OCI-M2 (cell line): Measurements from ENCODE around the gene SPAG7.
A peak's percentile ranks its signal among the peaks of the same experiment; 100 is the strongest.

Experiments
- DNase-seq: peaks from one replicate; lab custom pipeline; 2025; ENCODE audit not compliant: unreplicated experiment; lab: John Stamatoyannopoulos, UW

Gene SPAG7

DNA sequence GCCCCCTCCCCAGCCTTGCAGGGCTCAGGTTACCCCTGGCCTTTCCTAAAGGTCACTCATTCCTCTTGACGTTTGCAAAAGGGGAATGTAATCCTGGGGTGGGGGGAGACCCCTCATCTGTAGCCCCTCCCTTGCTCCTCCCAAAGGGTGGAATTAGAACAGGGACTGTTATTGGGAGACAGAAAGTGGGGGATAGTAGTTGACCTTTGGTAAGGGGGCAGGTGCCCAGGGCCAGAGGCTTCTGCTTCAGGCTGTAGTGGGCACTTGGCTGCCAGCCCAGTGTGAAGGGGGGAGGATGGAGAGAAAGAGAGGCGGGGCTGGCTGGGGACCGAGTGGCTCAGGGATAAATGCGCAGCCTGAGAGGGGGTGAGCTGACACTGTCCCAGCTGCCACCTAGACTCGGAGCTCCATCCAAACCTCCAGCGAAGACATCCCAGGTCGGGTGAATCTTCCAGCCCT is 16.8 kb downstream of the SPAG7 start, which contains the start of gene ENO3:
TSS of gene ENO3 (plus strand) at position 374 of the 459 bp plus-strand sequence. CDS start 711 bp downstream, outside the sequence.
- no peak for DNase-seq

DNA sequence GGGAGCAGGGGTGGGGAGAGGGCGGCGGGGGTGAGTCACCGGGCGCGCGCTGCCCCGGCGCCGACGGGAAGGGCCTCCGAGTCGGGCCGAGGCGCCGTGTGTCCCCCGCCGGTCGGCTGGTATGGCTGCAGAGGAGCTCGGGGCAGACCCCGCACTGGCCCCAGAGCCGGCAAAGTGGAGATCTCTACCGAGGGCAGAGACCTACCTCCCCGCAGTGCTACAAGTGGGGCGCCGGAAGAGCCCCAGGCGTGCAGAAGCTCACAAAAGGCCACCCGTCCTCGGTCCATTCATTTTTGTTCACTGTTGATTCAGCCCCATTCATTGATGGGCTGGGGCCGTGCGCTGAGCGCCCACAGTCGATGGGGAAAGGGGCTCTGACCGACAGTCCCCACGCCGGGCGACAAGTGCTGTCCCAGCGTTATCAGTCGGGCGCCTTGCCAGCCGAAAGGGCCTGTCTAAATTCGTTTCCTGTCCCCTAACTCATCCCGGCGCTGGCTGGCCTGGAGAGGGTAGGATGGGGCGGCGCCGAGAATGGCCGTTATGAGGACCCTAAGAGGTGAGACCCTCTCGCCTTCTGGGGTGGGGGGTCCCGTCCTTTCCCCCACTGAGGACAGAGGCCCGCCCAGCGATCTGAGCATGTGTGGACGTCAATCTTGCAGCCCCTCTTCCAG is 17.4 kb downstream of the SPAG7 start:
- no peak for DNase-seq

DNA sequence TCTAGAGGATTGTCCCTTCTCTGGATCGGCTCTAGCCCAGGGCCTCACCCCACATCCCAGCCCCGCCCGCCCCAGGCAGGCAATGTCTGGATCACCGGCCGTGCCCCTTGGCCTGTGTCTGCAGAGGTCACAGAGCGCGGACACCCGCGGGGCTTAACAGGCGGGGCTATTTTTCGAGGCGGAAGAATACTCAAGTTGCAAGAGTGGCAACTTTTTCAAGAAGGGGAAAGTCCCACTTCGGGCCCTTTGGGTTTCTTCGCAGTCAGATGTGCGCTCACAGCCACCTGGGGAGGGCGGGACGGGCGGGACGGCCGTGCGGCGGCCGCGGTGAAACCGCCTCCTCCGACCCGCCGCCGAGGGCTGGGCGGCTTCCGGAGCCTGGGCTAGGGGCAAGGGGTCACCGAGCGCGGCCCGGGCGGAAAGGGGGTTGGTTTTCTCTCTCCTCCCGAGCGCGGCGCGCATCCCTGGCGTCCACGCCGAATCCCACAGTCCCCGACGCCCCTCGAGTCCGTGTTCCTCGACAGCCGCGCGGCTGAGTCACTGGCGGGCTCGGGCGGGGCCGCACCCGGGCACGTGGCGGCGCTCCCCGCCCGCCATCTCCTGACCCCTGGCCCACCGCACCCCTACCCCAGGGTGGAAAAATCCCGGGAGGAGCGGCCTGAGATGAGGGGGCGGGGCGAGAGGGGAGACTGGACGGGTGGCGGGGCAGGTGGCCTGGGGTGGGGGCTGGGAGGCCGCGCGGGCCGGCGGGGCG is 18.1 kb downstream of the SPAG7 start:
- no peak for DNase-seq

DNA sequence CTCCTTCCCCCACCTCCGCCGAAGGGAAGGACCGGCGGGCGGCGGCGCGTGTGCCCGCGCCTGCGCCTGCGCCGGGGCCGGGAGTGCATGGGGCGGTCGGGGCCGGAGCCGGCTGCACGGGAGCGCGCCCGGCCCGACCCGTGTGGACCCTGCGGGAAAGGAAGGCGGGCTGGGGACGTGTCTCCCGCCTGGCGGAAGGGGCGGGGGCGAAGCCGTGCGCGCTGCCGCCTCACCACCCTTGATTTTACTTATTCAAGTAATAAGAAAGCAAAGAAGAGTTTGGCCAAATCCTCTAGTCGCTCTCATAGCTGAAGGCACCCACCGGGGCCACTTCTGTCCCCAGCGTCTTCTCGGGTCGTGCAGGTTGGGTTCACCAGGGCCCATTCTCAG is 18.7 kb downstream of the SPAG7 start:
- DNase-seq = no peak

DNA sequence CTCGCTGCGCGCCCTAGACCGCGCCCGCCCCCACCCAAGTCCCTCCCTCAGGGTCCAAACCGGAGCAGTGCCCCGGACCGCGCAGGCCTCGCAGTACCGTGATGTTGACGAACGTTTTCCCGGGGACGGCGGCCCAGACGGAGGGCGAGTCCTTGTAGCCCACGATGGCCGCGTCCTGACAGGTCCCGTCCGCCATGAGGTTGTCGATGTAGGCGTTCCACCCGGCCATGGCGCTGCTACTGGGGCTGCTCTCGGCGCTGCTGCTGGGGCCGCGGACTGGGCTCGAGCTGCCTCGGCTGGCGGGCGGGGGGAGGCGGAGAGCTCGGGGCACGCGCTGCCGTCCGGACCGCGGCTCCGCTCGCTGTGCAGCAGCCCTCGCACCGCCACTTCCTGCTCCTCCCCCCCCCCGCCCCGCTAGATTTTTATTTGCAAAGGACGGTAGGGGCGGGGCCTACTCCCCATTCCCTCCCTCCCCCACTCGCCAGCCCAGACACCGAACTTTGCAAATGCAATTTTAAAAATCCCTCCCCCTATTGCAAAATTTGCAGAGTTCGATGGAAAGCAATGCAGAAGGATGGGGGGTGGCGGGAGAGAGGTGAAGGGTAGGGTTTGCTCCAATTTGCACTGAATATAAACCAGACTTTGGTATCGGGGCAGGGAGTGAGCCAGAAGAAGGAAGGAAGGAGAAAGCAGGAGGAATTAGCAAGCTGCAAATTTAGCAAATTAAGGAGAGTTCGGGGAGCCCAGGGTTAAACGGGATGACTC is 19.3 kb downstream of the SPAG7 start, which contains the start of gene PFN1:
TSS of gene PFN1 (minus strand) at position 365 of the 765 bp plus-strand sequence. CDS start at position 229, 136 bp downstream.
- DNase-seq = no peak

DNA sequence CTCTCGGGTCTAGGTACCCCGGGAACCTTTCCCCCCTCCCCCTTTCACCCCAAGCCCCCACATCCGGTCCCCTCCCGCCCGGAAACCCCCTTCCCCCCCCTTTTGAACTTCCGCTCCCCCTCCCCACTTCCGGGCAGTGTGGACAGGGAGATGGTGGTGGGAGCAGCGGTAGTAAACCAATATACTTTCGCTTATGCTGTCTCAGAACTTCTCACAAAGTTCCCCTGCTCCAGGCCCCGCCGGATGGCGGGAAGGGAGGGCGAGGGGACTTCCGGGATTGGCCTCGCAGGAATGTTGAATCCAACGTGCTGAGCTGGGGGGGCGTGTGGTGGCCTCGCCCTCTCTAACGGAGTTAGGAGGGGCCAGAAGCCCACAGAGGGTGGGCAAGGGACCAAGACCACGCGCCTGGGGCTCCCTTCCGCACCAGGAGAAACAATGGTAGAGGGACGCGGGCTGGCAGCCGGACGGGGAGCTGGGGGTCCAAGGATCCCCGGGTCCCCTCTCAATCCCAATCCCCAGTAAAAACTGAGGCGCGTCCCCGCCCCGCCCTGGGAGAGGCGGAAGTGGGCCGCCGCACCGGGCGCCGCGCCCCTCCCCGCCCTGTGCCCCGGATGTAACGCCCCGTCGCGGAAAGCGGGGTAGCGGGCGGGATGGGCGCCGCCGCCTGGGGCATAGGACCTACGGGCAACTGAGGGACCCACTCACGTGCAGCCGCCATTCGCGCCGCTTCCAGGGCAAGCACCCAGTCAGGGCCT is 20.0 kb downstream of the SPAG7 start:
- DNase-seq = no peak

DNA sequence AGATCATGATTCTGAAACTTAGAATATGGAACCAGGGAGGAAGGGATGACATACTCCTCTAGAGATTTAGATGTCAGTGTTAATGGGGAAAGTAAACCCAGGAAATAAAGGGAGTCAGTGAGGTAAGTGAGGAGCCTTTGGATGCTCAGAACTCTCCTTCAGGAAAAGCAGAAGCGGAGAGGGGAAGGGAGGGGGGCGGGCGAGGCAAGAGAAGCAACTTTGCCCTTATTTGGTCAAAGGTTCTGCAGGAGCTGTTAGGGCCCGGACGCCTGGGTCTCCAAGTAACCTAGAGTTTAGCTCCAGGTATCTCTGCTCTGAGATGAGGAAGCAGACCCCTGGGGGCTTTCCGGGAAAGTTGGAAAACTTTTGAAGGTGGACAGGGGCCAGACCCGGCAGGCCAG is 20.6 kb downstream of the SPAG7 start:
- DNase-seq = no peak

DNA sequence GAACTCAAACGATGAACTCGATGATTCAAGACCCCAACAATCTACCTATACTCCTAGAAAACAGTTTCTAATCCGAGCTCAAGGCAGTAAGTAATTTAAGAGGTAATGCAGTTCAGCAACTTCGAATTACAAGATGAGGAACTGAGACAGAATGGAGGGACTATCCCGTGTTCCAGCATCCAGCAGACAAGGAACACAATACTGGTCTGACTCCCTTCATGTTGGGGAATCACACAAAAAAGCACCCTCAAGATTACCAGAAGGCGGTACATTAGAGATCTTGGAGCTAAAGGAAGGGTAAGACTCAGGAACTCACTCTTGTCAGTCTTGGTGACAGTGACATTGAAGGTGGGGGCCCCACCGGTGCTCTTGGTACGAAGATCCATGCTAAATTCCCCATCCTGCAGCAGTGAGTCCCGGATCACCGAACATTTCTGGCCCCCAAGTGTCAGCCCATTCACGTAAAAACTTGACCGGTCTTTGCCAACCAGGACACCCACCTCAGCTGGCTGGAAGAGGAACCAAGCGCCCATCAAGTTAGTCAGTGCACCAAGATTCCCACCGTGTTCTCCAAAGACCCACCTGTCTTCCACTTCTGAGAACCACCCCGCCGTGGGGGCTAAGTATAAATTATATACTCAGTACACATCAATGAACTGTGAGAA is 21.2 kb downstream of the SPAG7 start:
- DNase-seq = no peak

DNA sequence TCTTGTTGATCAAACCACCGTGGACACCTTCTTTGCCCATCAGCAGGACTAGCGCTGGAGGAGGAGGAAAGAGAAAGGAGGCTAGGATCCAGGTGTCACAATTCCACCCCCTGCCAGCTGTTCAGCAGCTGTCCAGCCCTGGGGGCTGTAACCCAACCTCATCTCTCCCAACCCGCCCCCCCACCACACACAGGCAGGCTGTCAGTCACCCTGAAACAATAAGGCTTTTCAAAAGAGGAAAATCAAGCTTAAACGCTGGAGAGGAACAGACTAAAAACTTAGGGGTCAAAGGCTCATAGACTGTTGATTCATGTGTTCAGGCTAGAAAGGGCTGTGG is 21.7 kb downstream of the SPAG7 start:
- no peak for DNase-seq

DNA sequence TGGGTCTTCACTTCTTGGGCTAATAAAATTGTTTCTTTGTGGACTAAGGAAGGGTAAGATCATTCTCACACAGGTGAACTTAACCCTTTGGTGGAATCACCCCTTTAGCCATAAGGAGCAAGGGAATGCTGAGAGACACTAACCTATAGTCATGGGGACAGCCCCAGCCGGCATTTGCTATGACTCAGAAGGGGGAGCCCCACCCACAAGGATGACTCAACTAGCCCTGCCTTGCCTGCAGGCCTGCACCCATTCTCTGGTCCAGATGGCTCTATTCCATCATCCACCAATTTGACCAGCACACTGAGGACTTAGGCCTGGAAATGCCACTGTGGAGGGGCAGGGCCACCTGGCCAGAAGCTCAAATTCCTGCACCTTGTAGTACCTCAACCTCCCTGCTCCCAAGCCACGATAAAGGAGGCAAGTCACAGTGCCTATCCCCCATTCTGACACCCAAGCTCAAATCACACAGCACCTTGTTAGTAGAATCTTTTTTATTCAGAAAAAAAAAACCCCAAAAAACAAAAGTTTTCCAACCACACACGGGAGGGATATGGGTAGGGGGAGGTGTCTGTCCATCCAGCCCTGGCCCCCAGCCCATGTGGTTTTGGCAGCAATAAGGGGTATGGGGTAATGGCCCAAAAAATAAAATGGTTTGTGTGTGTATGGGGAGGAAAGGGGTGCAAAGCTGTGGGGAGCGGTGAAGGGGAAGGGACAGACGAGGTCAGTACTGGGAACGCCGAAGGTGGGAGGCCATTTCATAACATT is 22.3 kb downstream of the SPAG7 start:
- no peak for DNase-seq

DNA sequence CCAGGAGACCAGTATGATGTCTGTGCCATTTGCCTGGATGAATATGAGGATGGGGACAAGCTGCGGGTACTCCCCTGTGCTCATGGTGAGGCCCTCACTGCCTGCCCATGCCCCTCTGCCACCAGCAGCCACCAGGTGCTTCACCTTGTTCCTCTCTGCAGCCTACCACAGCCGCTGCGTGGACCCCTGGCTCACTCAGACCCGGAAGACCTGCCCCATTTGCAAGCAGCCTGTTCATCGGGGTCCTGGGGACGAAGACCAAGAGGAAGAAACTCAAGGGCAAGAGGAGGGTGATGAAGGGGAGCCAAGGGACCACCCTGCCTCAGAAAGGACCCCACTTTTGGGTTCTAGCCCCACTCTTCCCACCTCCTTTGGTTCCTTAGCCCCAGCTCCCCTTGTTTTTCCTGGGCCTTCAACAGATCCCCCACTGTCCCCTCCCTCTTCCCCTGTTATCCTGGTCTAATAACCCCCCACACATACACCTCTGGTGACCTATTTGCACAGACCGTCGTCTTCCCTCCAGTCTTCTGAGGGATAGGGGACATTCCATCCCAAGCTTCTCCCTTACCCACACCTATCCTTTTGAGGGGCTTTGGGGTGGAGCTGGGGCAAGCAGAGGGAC is 23.0 kb downstream of the SPAG7 start:
- DNase-seq = no peak

DNA sequence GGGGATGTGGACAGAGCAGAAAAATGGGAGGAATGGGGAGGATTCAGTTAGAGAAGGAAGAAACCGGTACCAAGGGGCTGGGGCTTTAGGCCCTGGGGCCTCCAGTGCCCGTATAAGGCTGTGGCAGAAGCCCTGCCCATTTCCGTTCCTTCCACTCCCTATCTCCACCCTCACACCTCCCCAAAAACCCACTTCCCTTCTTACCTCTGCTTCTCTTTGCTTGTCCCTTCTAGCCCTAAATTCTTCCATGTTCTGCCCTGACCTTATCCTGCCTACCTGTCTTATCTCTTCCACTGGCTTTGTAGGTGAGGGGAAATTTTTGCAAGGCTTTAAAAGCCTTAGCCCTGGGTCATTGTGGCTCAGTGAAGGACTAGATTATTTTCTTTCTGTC is 23.5 kb downstream of the SPAG7 start:
- DNase-seq = no peak

DNA sequence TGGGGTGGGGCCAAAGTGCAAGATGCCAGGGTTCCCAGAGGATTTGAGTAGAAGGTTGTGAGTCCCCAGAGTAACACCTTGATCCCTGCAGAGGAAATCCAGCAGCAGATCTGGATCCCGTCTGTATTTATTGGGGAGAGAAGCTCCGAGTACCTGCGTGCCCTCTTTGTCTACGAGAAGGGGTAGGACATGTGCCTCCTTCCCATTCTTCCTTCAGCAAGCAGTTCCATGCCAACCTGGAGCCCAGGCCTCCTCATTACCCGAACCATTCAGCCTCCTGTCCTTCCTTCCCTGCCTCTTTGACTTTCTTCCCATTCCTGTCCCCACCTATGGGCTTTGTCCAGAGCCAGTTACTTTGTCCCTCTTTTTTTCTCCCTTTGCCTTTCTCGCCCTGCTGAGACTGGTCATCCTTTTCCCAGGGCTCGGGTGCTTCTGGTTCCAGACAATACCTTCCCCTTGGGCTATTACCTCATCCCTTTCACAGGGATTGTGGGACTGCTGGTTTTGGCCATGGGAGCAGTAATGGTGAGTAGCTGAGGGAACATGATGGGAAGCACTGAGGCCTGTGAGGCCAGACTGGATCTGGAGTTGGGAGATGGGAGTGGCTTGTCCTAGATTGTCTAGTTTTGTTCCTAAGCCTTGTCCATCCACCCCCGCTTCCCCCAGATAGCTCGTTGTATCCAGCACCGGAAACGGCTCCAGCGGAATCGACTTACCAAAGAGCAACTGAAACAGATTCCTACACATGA is 24.7 kb downstream of the SPAG7 start:
- no peak for DNase-seq

DNA sequence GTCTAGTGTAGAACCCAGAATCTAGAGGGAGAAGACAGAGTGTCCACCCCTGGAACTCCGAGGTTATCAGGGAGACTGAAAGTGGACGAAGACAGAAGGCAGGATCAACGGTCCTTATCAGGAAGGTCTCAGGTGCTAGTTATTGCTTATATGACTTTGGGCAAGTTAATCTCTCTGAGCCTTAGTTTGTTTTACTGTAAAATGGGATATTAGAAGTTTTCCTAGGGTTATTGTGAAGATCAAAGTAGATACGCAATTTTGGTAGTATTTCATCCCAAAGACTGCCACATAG is 26.4 kb downstream of the SPAG7 start:
- DNase-seq = no peak

DNA sequence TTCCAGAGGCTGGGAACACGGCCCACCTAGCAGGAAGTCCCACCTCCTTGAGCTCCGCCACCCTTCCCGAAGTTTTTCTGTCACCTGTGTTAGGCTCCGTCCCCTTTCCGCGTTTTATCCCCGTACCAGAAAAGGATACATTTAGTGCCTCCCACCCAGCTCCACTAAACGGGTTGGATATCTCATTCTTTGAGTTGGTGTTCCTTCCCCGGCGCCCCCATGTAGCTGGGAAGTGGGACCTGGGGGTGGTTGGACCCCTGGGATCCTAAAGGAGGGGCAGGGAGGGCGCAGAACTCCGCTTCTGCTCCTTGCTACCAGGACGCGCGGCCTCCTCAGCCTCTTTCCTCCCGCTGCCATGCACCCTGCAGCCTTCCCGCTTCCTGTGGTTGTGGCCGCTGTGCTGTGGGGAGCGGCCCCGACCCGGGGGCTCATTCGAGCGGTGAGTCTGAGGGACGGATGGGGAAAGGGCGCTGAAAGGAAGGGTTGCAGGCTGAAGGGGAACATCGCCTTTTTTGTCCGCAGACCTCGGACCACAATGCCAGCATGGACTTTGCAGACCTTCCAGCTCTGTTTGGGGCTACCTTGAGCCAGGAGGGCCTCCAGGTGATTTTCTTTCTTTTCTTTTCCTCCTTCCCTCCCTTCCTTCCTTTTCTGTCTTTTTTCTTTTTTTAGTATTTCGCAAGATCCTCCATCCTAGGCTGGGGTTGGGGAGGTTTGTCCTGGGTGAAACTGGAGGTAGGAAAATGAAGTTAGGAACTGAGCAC is 26.9 kb downstream of the SPAG7 start:
- DNase-seq = no peak

DNA sequence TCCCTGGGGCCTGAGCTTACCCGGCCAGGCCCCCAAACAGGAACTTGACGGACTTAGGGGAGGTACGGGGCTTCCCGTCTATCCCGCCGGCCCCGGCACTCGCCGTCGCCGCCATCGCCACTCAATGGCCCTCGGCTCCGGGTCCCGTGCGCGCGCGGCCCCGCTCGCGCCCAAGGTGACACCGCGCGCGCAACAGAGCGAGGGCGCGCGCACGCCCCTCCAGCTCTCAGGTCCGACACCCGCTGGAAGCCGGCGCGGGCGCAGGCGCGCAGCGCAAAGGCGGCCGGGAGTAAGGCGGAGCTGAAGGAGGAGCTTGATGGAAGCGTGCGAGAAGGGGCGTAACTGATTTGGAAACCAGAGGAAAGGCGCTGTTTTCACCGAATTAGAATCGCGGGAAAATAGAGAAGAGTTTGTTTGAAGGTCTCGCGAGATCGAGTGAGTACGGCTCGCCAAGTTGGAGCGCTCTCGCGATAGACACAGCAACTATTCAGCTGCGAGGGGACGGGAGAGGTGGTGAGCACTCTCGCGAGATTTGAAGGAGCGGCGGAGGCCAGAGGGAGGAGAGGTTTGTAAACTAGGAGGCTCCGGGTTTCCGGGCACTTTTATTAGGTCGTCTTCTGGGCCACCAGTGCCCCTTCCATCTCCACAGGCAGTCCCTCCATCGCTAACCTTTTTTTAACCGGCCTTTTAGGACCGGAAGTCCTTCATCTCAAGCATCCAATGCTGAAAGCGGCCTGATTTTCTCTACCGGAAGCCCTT is 27.6 kb downstream of the SPAG7 start, which contains the start of the genes RNF167 and SLC25A11:
TSS of gene RNF167 (plus strand) at position 473 of the 759 bp plus-strand sequence. CDS start 642 bp downstream, outside the sequence.
TSS of gene SLC25A11 (minus strand) at position 251 of the 759 bp plus-strand sequence. CDS start at position 115, 136 bp downstream.
- DNase-seq = peak; percentile 71

DNA sequence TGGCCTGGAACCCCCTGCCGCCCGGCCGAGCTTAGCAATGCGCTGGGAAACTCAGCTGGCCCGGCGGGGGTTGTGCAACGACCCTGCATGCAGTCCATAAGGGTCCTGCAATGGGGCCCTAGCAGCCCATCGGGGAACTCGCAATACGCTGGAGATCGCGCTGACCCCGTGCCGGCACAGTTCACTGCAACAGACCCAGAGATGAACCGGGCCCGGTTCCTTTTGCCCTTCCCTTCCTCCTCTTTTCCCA is 28.1 kb downstream of the SPAG7 start:
- DNase-seq = no peak
